ENCODE measurements around the gene CD109.

CD109 gene

DNA sequence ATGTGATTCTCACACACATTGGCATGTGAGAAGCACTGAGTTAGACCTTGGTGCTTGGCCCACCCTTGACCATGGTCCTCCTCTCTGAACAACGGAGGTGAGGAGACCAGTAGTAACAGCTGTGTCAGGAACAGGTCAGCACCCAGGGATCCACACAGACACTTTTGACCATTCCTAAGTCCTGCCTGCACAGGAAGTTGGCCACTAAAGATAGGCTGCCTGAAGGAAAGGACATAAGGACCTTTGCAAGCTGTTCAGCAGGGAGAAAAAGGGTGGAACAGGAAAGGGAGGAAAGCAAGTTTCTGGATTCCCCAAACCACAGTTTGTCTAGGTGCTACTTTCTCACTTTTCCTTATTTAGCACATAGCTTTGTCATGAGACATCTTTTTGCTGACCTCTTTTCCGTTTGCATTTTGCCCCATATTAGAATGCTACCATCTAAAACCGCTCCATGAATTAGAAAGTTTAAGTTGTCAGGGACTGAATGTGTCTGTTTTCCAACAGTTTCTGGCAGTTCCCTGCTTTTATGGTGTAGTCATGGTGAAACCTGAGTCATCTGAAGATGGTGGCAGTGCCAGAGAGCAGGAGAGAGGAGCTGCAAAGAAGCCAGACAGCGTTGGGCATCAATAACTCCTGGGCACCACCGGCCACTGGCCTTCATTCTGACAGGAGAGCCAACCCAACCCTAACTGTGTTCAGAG lies 1.1 kb upstream of the CD109 start:
- TF ChIP-seq MAX (IDR thresholded peaks at IDR 0.05; ENCODE audit: low read depth, low read length), result no peak
- TF ChIP-seq, protein P1, sequence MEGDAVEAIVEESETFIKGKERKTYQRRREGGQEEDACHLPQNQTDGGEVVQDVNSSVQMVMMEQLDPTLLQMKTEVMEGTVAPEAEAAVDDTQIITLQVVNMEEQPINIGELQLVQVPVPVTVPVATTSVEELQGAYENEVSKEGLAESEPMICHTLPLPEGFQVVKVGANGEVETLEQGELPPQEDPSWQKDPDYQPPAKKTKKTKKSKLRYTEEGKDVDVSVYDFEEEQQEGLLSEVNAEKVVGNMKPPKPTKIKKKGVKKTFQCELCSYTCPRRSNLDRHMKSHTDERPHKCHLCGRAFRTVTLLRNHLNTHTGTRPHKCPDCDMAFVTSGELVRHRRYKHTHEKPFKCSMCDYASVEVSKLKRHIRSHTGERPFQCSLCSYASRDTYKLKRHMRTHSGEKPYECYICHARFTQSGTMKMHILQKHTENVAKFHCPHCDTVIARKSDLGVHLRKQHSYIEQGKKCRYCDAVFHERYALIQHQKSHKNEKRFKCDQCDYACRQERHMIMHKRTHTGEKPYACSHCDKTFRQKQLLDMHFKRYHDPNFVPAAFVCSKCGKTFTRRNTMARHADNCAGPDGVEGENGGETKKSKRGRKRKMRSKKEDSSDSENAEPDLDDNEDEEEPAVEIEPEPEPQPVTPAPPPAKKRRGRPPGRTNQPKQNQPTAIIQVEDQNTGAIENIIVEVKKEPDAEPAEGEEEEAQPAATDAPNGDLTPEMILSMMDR (IDR thresholded peaks at IDR 0.05; ENCODE audit: low read depth, low read length), result no peak
- no peak for TF ChIP-seq POLR2A (IDR thresholded peaks at IDR 0.05; ENCODE audit: extremely low read depth, insufficient read length)
- TF ChIP-seq MYC (IDR thresholded peaks at IDR 0.05; ENCODE audit: low read depth, low read length), result no peak
- no peak overlapping the region for H3K4me3 ChIP-seq (ENCODE audit: low read depth, low read length)
- no peak for DNase-seq (ENCODE audit: low read depth)

GRCh38 chr6:73696966-73697655 lies 1.1 kb downstream of the CD109 start:
- TF ChIP-seq POLR2A (IDR thresholded peaks at IDR 0.05; ENCODE audit: extremely low read depth, insufficient read length) (no peak), MAX (IDR thresholded peaks at IDR 0.05; ENCODE audit: low read depth, low read length) (no peak), MYC (IDR thresholded peaks at IDR 0.05; ENCODE audit: low read depth, low read length) (no peak)
- TF ChIP-seq, protein P1 (IDR thresholded peaks at IDR 0.05; ENCODE audit: low read depth, low read length), result no peak
- H3K4me3 ChIP-seq (ENCODE audit: low read depth, low read length), result no peak overlapping the region
- DNase-seq (ENCODE audit: low read depth), result no peak

DNA sequence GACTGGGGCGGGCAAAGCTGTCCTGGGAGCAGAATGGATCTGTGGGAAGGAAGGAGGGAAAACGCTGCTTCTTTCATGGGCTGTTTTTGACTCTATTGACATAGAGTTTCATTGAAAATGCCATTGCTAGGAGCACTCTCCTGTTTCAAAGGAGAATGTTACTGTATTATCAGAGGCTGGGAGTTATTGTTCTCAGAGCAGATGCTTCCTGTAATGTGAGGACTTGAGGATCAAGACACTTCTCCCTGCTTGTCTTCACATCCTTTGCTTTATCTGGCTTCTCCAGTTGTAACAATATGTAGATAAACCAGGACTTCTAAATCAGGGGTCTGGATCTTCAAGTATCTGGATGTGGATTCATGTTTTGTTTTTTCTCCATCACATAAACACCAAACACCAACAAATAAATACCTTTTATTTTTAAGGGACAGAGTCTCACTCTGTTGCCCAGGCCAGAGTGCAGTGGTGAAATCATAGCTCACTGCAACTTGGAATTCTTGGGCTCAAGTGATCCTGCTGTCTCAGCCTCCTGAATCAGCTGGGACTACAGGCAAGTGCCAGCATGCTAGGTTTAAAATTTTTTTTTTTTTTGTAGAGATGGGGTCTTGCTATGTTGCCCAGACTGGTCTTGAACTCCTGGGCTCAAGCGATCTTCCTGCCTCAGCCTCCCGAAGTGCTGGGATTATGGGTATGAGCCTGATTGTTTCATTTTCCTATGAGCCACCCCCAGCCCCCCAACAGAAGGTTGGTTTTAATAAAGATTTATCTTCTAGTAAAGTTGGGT lies 3.9 kb downstream of the CD109 start:
- H3K4me3 ChIP-seq (ENCODE audit: low read depth, low read length), result no peak overlapping the region
- TF ChIP-seq MAX (IDR thresholded peaks at IDR 0.05; ENCODE audit: low read depth, low read length) (no peak), POLR2A (IDR thresholded peaks at IDR 0.05; ENCODE audit: extremely low read depth, insufficient read length) (no peak), MYC (IDR thresholded peaks at IDR 0.05; ENCODE audit: low read depth, low read length) (no peak)
- TF ChIP-seq, protein P1 (IDR thresholded peaks at IDR 0.05; ENCODE audit: low read depth, low read length), result no peak
- DNase-seq (ENCODE audit: low read depth), result no peak

GRCh38 chr6:73702444-73702843 lies 6.4 kb downstream of the CD109 start:
- no peak for DNase-seq (ENCODE audit: low read depth)
- TF ChIP-seq MAX (IDR thresholded peaks at IDR 0.05; ENCODE audit: low read depth, low read length) (no peak), POLR2A (IDR thresholded peaks at IDR 0.05; ENCODE audit: extremely low read depth, insufficient read length) (no peak), MYC (IDR thresholded peaks at IDR 0.05; ENCODE audit: low read depth, low read length) (no peak)
- TF ChIP-seq, protein P1 (IDR thresholded peaks at IDR 0.05; ENCODE audit: low read depth, low read length), result no peak
- H3K4me3 ChIP-seq (ENCODE audit: low read depth, low read length), result no peak overlapping the region

- no peak for DNase-seq (ENCODE audit: low read depth)
- TF ChIP-seq POLR2A (IDR thresholded peaks at IDR 0.05; ENCODE audit: extremely low read depth, insufficient read length) (no peak), MYC (IDR thresholded peaks at IDR 0.05; ENCODE audit: low read depth, low read length) (no peak), MAX (IDR thresholded peaks at IDR 0.05; ENCODE audit: low read depth, low read length) (no peak)
- TF ChIP-seq, protein P1 (IDR thresholded peaks at IDR 0.05; ENCODE audit: low read depth, low read length), result no peak
- no peak overlapping the region for H3K4me3 ChIP-seq (ENCODE audit: low read depth, low read length)
These were observed 7.5 kb downstream of the CD109 start for GRCh38 chr6:73703466-73703865.

Data from NB4 (cell line).